Hindlimb muscle (tissue), 1 donor: ENCODE measurements around the gene SLC39A11. TPM values are rescaled to one million over a fixed set of nuclear protein-coding genes. Genes with fewer than 3 reads are reported as not detected.
A peak's percentile ranks its signal among the peaks of the same experiment; 100 is the strongest.
"Not testable (repeated sequence)": the region's sequence is repeated elsewhere in the genome, so short reads cannot be mapped to it uniquely, and the experiment has no call there.

Experiments
- DNase-seq: peaks from one replicate; pipeline ENCODE4 v3.0.0-alpha.2; 2013
- polyA plus RNA-seq: library from polyadenylated mRNA; unstranded; fragments of 120-200 nt; gene quantifications from one replicate; pipeline ENCODE4 v1.2.1, GENCODE V29; 2013; ENCODE audit not compliant: insufficient read length

The SLC39A11 gene
- polyA plus RNA-seq, 1 donor, result 9.3 TPM

DNA sequence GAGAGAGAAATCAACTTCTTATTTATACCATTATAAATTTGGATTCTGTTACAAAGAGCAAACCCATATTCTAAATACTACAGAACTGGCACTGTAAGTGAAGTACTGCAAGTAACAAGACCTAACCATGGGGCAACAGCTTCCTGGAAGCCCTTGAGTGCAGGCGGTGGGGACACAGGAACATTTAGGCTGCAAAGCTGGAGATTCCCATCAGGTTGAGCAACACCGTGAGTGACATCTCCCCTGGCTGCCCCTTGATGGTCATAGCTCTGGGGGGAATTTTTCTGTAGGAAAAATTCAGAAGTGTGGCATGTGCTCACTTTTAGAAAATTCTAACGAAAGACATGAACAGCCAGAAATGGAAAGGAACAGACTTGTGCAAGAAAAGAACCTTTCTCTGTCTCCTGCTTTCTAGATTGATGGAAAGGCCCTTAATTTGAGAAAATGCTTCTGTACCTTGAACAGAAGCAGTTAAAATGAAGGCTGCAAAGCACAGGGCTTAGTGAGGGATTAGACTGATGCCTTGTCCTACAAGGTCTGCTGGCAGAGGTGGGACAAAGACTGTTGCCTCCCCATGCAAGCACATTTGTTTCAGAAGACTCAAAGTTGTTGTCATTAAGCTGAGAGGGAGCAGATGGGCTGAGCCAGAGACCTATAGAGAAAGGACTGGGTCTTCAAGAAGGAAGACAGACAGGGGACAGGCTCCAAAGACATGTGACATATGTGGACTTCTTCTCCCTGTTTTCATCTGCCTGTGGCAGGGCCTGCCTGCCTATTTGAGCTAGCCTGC, 380.8 kb downstream of the SLC39A11 start:
- DNase-seq, result no peak

DNA sequence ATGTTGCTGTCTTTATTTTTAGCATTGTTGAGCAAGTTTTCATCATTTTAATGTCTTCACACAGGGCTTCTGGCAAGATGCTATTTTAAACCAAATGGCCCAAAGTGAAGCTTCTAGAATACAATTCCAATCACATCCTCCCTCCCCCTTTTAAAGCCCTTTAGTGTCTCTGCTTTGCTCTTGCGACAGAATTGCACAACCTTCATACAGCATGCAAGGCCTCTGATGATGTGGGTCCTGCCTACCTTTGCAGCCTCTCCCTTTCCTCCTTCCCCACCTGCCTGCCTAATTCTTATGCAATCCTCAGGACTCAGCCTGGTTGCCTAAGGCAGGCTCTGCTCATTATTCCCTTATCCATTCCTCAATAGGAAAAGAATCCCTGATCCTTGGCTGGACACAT, 381.7 kb downstream of the SLC39A11 start:
- no peak for DNase-seq

DNA sequence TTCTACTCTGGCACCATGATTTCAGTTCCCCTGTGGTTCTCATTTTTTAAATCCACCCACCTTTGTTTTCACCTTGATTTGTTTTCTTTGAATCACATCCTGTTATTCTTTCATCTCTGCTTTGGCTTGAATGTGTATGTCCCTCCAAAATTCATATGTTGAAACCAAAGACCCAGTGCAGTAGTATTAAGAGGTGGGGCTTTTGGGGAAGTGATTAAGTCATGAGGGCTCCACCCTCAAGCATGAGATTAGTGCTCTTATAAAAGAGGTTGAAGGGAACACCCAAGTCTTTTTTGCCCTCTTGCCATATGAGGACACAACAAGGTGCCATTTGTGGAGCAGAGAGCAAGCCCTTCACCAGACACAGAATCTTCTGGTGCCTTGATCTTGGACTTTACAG, 382.3 kb downstream of the SLC39A11 start:
- DNase-seq, result no peak

DNA sequence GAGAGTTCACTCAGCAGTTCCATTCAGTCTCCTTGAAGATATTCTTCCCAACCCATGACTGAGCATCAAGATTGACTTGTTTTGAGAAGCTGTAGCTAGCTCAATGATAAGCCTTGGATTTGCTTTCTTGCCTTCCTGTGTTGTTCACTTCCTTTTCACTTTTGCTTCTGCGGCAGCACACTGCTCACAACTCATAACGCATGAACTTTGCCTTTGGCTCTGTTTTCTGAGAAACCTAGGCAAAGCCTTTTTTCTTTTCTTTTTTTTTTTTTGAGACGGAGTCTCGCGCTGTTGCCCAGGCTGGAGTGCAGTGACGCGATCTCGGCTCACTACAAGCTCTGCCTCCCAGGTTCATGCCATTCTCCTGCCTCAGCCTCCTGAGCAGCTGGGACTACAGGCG, 383.8 kb downstream of the SLC39A11 start:
- DNase-seq, result not testable (repeated sequence)

DNA sequence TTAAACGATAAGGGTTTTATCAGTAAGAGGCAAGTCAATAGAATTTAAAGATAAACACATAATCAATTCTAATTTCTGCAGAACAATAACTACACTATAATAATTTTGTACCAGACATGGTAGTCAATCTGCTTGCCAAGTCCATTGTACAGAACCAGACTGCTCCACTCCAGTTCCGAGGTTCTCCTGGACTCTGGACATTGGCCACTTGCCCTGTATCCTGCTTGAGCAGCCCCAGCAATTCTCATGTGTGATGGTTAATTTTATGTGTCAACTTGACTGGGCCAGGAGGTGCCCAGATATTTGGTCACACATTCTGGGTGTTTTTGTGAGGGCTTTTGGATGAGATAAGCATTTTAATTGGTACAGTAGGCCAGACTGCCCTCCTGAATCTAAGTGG, 384.6 kb downstream of the SLC39A11 start:
- DNase-seq, result no peak

DNA sequence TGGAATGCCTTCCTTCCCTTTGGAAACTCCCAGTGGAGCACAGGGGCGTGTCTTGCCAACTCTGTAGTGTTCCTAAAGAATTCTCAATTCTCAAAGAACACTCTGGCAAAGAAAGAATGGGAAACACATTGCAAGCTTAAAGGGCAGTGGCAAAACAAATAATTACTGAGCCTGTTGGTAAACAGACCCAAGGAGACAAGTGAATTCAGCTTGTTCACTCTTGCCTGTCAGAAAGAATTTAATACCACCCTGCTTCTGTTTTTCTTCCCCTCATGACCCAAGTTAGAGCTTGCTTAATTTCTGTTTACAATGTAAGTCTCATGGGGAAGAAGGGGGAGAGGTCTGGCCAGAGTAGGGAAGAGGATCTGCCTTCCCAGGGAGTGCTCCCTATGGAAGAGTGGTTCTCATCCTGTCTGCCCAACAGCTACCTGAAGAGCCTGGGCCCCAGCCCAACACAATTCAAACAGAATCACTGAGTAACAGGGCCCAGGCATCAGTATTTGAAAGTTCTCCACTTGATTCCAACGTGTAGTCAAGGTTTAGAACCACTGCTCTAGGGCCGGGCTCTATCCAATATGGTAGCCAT, 386.0 kb downstream of the SLC39A11 start:
- no peak for DNase-seq

DNA sequence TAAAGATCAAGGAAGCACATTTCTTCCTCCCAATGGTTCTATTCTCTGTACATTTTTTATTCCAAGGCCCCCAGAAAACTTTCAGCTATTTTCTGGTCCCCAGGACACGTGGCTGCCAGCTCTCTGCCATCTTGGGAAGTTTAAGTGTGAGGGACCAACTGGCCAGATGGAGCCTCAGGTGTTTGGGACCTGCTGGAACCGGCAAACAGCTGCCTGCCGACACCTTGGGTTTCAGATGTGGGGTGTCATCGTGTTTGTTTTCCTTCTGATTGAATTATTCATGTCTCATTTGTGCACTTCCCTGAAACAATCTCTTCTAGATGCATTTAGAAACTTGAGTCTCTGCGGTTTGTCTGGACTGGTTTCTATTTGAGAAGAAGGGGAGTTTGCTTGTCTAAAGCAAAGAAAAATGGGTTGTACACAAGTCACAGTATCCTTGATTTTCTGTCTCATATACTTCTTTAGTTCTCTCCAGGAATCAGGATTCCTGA, 386.5 kb downstream of the SLC39A11 start:
- DNase-seq, result no peak

DNA sequence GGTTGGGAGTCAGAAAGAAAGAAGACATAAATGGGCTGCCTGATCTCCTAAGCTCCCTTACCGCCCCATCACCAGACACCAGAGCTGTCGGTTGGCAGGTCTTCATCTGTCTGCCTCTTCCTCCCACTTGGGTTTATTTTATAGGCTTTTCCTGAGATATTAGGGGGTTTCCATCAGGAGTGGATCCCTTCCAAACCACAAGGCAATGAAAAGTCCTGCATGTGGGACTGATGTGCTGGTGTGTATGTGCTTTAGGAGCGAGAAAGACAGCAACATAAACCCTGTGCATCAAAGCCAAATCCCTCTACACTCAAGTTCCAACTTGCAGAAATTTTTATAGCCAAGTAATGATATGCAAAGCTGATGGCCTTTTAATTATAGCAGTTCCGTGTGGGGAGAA, 389.5 kb downstream of the SLC39A11 start:
- DNase-seq, result no peak

DNA sequence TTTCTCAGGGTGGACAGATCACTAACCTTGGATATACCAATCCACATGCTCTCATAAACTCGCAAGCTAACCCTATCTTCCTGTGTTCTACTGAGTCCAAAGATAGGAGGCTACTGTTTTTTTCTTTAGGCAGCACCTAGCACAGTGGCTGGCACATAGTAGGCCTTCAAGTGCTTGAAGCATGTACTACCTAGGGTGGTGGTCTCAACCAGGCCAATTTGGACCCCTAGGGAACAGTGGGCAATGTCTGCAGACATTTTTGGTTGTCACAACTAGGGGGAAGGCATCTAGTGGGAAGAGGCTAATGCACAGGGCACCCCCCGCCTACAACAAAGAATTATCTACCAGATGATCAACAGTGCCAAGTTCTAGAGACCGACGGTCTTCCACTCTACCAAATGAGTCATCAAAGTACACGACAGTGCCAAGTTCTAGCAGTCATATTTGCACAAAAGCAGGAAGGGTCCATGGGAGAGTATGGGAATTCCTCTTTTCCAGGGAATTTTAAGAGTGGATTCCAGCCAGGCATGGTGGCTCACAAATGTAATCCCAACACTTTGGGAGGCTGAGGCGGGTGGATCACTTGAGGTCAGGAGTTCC, 390.3 kb downstream of the SLC39A11 start:
- DNase-seq, result no peak

DNA sequence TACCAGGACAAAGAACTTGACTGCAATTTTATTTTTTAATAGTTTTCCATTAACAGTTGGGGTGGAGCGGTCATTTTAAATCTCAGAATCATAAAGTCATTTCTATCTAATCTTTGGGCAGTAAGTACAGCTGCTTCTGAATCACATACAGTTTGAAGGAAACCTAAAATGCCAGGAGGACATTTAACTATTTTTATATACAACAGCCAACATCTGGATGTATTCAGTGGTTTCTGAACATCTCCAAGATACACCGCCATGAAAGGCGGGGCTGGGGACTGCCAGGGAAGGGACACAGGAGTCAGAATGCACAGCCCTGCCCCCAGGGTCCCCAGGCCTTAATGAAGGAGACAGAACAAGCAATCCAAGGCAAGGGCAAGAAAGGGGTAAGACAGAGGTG, 392.3 kb downstream of the SLC39A11 start:
- DNase-seq, result no peak

DNA sequence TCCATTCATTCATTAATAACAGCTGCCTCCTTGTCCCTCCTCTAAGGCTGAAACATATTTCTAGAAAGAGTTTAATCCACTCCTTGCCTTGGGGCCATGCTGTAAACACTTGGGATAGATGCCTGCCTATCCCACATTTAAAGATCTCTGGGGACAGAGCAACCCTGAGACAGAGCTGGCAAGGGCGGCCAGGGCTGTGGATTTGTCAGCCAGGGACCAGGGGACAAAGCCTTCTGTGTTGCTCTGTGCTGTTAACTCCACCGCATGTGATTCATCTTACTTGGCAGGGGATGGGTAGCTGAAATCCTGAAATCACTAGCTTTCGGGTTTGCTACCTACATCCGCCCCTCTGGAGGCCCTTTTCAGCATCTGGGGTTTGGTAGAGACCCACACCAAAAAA, 392.9 kb downstream of the SLC39A11 start:
- DNase-seq, result no peak

DNA sequence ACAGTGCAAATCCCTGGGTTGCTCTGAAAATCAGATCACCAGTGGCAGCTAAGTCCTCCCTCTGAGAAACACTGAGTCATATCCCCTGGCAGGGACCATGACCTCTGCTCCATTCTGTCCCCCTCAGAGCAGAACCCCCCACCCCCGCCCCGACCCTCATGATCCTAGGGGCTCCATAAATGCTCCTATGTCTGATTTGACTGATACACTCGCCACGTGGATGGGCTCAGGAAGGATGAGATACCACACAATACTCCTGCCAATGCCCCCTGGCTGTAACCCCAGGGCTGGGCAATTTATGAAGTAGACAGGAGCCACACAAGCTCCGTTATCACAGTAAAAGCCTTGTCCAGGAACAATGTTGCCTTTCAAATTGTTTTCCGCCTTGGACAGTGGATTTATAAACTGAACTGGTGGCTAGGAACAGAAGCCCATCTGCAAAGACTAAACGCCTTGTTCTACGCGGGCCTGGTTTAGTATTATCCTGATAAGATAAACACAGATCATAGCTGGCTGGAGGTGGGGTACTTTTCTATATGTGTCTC, 394.8 kb downstream of the SLC39A11 start:
- DNase-seq, result no peak

DNA sequence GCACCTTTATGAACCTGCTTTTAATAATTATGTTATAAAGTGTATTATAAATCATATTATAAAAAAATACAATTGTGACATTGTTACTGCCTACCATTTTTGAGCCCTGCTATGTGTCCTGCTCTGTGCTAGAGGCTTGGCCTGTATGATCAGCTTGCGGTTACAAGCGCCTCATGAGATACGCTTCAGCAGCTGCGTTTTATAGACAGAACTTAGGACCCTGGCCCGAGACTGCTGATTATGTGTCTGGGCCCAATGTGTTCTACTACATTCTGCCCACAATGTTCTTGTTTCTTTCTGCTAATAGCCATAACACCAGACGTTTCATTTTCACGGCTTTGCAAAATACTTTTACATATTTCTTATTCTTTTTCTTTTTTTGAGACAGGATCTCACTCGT, 395.8 kb downstream of the SLC39A11 start:
- DNase-seq, result no peak

DNA sequence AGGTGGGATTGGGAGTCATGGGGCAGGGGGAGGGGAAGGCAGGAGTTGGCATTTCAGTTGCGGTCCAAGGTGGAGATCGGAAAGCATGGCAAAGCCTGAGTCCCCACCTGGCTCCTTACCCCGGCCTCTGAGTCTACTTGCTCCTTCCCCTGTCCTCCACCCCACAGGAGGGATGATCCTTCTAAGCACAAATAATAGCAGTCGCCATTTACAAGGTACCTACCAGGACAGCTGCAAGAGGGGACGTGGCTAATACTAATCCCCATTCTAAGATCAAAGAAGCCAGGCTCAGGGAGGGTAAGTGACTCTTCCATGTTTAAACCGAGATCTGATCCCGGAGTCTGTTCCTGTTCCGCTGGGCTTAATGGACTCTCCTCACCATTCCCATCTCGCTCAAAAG, 396.3 kb downstream of the SLC39A11 start:
- no peak for DNase-seq

DNA sequence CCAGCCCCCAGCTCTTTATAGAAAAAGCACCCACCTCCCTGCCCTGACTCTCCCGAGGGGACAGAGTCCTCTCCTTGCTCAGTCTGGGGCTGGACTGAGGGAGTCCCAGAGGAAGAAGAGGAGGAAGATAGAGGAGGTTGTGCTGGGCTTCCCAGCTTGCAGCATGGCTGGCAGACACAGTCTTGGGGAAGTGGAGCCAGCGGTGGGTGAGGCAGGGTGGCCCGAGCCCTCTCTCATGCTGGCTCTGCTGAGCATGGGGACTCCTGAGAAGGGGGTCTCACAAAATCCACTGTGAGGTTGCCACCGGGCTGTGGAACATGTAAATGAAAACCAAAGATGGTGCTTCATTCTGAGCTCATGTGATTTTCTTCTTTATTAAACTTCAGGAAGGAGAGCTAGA, 398.5 kb downstream of the SLC39A11 start:
- no peak for DNase-seq

DNA sequence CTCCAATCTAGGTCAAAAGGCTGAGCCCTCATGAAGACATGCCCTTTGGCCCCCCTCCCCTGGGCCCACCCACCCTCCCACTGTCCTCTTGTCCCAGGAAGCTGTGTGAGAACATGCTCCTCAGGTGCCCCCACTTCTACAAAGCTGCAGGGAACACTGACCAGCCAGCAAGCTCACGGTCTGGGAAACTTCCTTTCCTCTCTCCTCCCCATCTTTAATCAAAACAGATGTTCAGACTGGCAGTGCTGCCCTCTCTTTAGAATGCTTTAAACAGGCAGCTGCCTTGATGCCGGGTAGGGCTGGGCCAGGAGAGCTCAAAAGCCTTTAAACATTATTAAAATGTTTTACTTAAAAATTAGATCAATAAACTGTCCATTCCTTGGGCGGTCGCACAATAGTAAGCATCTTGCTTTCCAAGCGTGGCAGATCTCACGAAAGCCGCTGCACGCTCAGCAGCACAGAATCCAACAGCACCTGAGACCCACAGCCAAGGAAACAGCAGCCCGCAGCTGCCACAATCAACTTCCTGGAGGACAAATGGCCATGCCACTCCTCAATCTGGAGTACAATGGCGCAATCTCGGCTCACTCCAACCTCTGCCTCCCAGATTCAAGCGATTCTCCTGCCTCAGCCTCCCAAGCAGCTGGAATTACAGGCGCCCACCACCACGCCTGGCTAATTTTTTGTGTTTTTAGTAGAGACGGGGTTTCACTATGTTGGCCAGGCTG, 399.2 kb downstream of the SLC39A11 start:
- no peak for DNase-seq

DNA sequence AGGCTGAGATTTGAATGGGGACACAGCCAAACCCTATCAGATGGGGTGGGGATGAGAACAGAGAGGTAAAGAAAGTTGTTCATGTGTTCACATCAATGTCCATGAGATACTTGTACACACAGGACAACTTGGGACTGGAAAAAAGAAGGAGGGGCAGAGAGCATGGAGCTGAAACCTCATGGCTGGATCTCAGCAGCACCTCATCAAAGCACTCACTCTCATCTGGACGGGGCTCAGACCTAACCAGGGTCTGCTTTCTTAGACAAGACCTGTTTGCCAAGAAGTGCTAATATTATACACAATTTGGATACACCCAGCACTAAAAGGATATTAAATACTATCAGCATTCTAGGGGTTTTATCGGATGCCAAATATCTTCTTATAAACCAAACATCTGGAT, 399.8 kb downstream of the SLC39A11 start:
- DNase-seq, result peak; percentile 31

DNA sequence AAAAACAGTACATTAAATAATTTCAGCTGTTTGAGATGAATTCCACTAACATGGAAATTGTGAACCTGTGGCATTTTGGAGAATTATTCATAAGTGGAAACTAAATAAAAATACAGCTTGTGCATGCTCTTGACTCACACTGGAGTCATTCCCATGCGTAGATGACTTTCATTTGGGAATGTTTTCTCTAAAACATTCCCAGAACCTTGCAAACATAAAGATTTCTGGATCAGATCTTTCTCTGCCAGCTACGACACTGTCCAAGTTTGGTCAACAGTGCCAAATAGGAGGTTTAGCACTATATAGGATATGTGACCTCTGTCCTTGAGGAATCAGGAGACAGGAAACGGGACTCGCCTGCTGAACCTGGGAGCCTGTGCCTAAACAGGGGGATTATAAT, 400.9 kb downstream of the SLC39A11 start:
- peak; percentile 50 for DNase-seq

DNA sequence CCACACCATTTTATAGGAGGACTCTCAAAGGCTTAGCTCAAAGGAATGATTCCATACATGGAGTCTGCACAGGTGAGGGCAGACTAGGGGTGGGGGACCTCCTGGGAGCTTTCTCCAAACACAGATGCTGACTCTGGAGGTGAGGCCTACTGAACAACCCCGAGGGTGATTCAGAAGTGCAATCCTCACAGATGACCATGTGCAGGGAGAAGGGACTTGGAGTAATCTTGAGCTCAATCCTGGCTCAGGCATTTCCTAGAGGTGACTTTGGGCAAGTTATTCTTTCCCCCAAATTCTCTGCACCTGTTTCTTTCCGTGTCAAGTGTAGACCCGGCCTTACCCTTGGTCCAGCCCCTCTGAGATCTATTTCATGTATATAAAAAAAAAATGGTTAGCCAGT, 401.5 kb downstream of the SLC39A11 start:
- no peak for DNase-seq

DNA sequence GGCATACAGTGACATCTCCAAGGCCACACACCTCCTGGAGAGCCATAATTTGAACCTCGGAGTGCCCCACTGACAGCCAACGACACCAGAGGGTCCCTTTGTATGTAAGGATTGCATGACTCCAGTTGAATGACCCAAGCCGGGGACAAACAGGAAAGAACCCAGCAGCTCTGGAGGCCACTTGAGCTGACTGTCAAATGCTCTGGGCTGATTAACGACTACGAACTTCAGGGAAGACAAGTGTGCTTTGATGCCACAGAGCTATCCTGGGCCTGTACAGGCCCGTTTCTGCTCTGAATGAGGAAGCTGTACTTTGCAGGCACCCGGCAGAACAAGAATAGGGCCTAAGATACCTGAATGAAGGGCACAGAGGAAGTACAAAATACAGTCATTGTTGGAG, 404.6 kb downstream of the SLC39A11 start:
- DNase-seq, result no peak

DNA sequence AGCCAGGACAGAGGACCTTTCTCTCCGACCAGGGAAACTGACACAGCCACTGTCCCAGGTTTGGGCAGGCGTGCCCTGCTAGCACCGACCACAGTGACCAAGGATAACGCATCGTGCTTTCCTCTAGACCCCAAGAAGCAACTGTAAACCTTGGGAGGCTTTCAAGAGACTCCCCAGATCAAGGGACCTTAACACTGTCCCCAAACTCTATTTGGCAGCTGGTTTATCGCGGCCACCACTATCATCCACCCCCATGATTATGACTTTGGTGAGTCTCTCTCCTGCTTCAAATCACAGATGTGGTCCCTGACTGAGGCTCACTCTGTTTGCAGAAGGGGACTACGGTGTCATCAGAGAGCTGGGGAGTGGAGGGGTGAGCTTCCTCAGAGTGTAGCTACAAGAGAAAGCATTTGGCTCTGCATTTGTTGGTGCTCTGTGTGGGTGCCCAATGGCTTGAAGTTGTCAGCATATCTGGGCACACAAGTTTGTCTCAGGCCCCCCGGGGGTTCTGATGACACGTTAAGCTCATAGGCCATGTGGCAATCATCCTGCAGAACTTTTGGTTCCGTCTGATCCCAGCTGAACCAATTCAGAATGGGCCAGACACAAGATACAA, 408.0 kb downstream of the SLC39A11 start:
- DNase-seq, result no peak
